Ovary (tissue), 9 donors: ENCODE measurements around the gene ZNF280B. TPM values are rescaled to one million over a fixed set of nuclear protein-coding genes. Genes with fewer than 3 reads are reported as not detected.

Experiments
- DNase-seq, 5 donors: peaks; one replicate each; pipeline ENCODE4 v3.0.0-alpha.2; 2019 to 2020
- H3K27ac ChIP-seq, 2 donors: fragments of 200-600 bp; one replicate each; pipeline versions ENCODE4 v1.5.1 to v1.8.0; 2019 to 2022
- H3K27me3 ChIP-seq: fragments of 200-600 bp; one replicate; pipeline ENCODE4 v1.8.0; 2022
- H3K36me3 ChIP-seq: fragments of 200-600 bp; sonication (generic); one replicate; pipeline ENCODE4 v1.5.1; 2019
- H3K4me1 ChIP-seq: one replicate; pipeline ENCODE4 v1.8.1; 2013; ENCODE audit warnings: mild to moderate bottlenecking, moderate library complexity; ENCODE audit not compliant: insufficient read depth
- H3K4me3 ChIP-seq: fragments of 200-600 bp; sonication (generic); one replicate; pipeline ENCODE4 v1.5.1; 2017
- H3K9me3 ChIP-seq, 2 donors: fragments of 200-600 bp in 1 of 2; sonication (generic) in 1 of 2; one replicate each; pipeline versions ENCODE4 v1.5.1 to v1.8.1; 2013 to 2019; ENCODE audit warnings: mild to moderate bottlenecking in 1 of 2, moderate library complexity in 1 of 2
- CTCF ChIP-seq, 3 donors: fragments of 450-650 bp in 2 of 3; fragments of 200-600 bp in 1 of 3; IDR thresholded peaks; one replicate each; pipeline versions ENCODE4 v1.5.1 to v1.8.0; 2016 to 2022; ENCODE audit warnings: antibody characterized with exemption in 3 of 3, mild to moderate bottlenecking in 1 of 3
- EP300 ChIP-seq: sonication (generic); formaldehyde crosslinking; IDR thresholded peaks from one replicate; pipeline ENCODE4 v1.6.1; 2017; ENCODE audit warnings: antibody characterized with exemption
- POLR2A ChIP-seq: fragments of 450-650 bp; IDR thresholded peaks from one replicate; pipeline ENCODE4 v1.6.1; 2017; ENCODE audit warnings: antibody characterized with exemption, mild to moderate bottlenecking, moderate library complexity
- WGBS, 3 donors: extraction: QIAGEN DNeasy Blood & Tissue Kit in 1 of 3; methylation state at CpG; one replicate each; pipeline versions ENCODE4 v1.1.5 to v1.1.7; 2013 to 2017; 5-methylcytosine and 5-hydroxymethylcytosine counted together
- intact Hi-C, 4 donors: fragments of 100-400 bp; cut with DNase I; formaldehyde crosslinking; loops; one replicate each; pipeline versions ENCODE4 v1.11.0 to v1.15.1; 2022 to 2023
- polyA plus RNA-seq, 2 donors: library from polyadenylated mRNA; stranded (reverse); fragments of 200-250 nt in 1 of 2; fragments of 350-450 nt in 1 of 2; fragmentation: Illumina TruSeq in 1 of 2; extraction: RNeasy Lipid Tissue Mini Kit (QIAGEN cat#74804) in 1 of 2; gene quantifications; one replicate each; pipeline ENCODE4 v1.2.3, GENCODE V29; 2013 to 2014
- total RNA-seq, 7 donors: library from RNA; depleted of rRNA in 2 of 7; stranded (reverse); fragments of >200 nt in 2 of 7; fragmentation: NEBNext Ultra II Directional in 3 of 7; extraction: Animal tissue kit (Norgen Biotek cat#: 25700) in 3 of 7; gene quantifications; one replicate each; pipeline versions ENCODE4 v1.1.0 to v1.2.4, GENCODE V29; 2016 to 2023
- donor health status: DM: no; HTN: no; CAD: no; lungs with moderate emphysema.
- donor health status: DM: no; HTN: no; CAD: no.
- donor health status: Bipolar disorder and iron deficiency.
- donor health status: DM: yes; HTN: yes; CAD: no.
- donor health status: DM: no; HTN: no; CAD: no.
- donor health status: DM: yes; HTN: yes; CAD: no.

ZNF280B gene
- total and polyA plus RNA-seq, 9 donors = 0.72 to 4.0 (median 2.3) TPM

- no peaks in the 10 kb centered on the region for H3K27me3 ChIP-seq
- no peak overlapping the region for H3K27ac ChIP-seq
- H3K4me3 ChIP-seq = no peak overlapping the region
- DNase-seq = no peak
- H3K36me3 ChIP-seq = no peaks in the 10 kb centered on the region
- intact Hi-C loops = no loop called here
- WGBS, 3 donors = 46 to 49% (median 48%) methylated on average over 3 of the region's 3 CpGs
- TF ChIP-seq POLR2A (no peak), CTCF (IDR thresholded peaks at IDR 0.05) (no peak), EP300 (no peak)
- no peaks in the 10 kb centered on the region for H3K4me1 ChIP-seq
- no peaks in the 10 kb centered on the region for H3K9me3 ChIP-seq
Measured at GRCh38 chr22:22547692-22548300, 39.3 kb upstream of the ZNF280B start.

DNA sequence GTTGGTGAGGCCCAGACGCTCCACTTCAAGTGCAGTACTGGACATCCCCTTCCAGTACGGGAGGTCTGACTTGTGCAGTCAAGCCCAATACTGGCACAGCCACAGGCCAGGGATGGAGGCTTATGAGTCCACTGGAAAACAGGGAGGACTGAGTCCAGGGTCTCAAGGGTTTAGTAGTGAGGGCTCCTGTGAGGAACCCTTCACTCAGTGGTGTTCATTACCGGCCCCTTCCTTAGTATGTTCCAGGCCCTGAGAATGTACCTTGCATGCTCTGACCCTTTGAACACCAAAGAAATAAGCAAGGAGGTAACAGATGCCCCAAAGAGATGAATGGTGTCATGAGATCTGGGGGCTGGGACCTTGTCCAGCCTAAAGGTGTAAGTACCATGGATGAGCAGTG, 38.7 kb upstream of the ZNF280B start:
- Histone ChIP-seq H3K36me3 (no peaks in the 10 kb centered on the region), H3K27ac (no peak overlapping the region), H3K4me3 (no peak overlapping the region), H3K4me1 (no peaks in the 10 kb centered on the region), H3K27me3 (no peaks in the 10 kb centered on the region), H3K9me3 (no peaks in the 10 kb centered on the region)
- intact Hi-C loops = no loop called here
- 83 to 92% (median 87%) methylated on average over 3 of the region's 3 CpGs for WGBS, 3 donors
- no peak for DNase-seq
- TF ChIP-seq POLR2A = no peak
- TF ChIP-seq CTCF (IDR thresholded peaks at IDR 0.05) = no peak
- TF ChIP-seq EP300 = no peak

- WGBS, 3 donors = 46 to 58% (median 54%) methylated on average over 5 of the region's 5 CpGs
- no peak overlapping the region for H3K4me3 ChIP-seq
- H3K9me3 ChIP-seq = no peaks in the 10 kb centered on the region
- H3K4me1 ChIP-seq = no peaks in the 10 kb centered on the region
- no peak for TF ChIP-seq EP300
- TF ChIP-seq CTCF (IDR thresholded peaks at IDR 0.05) = no peak
- no peak for TF ChIP-seq POLR2A
- no peaks in the 10 kb centered on the region for H3K27me3 ChIP-seq
- no peak for DNase-seq
- intact Hi-C loops = no loop called here
- H3K36me3 ChIP-seq = no peaks in the 10 kb centered on the region
- H3K27ac ChIP-seq = no peak overlapping the region
Measured at GRCh38 chr22:22546490-22546889, 37.9 kb upstream of the ZNF280B start.

GRCh38 chr22:22545084-22545483, 36.5 kb upstream of the ZNF280B start:
- Histone ChIP-seq H3K9me3 (no peaks in the 10 kb centered on the region), H3K4me1 (no peaks in the 10 kb centered on the region), H3K36me3 (no peaks in the 10 kb centered on the region), H3K27me3 (no peaks in the 10 kb centered on the region), H3K4me3 (no peak overlapping the region), H3K27ac (no peak overlapping the region)
- 80 to 90% (median 85%) methylated on average over 2 of the region's 2 CpGs for WGBS, 3 donors
- TF ChIP-seq POLR2A (no peak), CTCF (IDR thresholded peaks at IDR 0.05) (no peak), EP300 (no peak)
- intact Hi-C loops = no loop called here
- no peak for DNase-seq
